Stimulated activated CD8-positive, alpha-beta memory T cell treated with anti-CD3 and anti-CD28 coated beads, Interleukin-7, amount 100 ng/mL, for 1 hour (primary cell): ENCODE data around the gene SIAH3.

ENCODE experiments used
- DNase-seq, 2 donors: peaks; one replicate each; pipeline ENCODE4 v3.0.0-alpha.2; 2020; ENCODE audit warnings: low read depth in 2 of 2

SIAH3 gene

DNA sequence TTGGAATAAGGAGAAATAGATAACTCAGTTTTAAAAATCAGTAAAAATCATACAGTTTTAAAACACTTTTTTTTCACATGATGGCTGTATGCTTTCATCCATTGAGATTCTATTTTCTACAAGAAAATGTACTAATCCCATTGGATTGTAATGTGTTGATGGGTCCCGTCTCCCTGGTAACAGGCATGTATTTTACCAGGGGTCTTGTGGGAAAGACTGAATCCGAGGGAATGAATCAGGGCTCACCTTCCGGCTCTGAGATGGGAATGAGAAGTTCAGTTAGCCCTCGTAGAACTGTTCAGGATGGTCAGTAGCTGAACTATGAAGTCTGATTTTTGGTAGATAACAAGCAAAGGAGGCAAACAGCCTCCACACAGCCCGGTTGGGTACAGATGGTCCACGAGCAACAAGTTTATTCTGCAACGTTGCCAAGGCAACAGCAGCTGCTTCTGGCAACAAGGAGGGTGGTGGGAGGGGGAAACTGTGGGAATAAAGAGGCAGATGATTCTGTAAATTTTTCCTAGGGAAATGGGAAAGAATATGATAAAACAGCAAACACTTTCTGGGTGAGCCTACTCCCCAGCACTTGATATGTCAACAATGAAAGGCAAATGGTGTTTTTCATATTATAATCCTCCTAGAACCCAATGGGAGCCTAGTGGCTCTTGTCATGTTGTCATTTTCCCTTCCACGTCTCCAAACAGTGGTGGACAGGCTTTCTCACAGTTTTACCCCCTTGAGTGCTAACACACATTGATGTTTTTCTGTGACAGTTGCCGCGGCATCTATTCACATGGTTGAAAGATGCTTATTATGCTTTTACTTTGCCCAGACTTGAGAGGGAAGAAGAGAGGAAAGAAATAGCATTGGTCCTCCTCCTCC is 12.4 kb upstream of the SIAH3 start:
- no peak for DNase-seq

DNA sequence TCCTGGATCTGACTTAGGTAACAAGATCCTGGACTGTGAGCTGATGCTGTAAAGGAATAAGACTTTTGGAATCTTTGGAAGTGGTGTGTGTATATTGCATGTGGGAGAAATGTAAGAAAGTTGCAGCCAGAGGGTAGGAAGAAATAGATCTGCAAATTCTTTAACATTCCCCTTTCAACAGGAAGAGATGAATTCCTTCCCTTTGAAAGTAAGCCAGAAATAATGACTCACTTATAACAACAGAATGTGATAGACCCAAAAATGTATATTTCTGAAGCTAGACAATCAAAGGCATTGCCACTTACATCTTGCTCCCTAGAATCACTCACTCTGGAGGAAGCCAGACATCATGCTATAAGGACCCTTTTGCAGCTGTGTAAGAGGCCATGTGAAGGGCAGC is 9.8 kb upstream of the SIAH3 start:
- DNase-seq = no peak

DNA sequence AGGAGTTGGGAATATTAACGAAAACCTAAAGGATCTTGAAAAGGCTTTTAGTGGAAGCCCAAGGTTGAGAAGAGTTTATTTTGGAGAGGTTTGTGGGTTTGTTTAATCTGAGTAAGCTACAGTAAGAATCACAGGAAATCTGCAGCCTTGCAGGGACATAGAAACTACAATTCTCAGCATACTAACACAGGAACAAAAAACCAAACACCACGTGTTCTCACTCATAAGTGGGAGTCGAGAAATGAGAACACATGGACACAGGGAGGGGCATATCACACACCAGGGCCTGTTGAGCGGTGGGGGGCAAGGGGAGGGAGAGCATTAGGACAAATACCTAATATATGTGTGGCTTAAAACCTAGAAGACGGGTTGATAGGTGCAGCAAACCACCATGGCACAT is 8.7 kb upstream of the SIAH3 start:
- DNase-seq = no peak

DNA sequence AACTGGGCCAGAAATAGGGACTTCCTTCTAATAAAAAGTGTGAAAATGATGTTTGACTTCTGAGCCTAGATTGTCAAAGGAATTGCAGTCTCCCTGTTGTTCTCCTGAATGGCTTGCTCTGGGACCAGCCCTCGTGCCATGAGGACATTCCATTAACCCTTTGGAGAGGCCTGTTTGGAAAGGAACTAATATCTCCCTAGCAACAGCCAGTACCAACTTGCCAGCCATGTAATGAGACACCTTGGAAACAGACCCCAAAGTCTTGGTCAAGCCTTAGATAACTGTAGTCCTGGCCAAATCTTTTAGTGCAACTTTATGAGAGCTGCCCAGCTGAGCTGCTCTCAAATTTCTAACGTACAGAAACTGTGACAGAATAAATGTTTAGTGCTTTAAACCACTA is 8.2 kb upstream of the SIAH3 start:
- no peak for DNase-seq

DNA sequence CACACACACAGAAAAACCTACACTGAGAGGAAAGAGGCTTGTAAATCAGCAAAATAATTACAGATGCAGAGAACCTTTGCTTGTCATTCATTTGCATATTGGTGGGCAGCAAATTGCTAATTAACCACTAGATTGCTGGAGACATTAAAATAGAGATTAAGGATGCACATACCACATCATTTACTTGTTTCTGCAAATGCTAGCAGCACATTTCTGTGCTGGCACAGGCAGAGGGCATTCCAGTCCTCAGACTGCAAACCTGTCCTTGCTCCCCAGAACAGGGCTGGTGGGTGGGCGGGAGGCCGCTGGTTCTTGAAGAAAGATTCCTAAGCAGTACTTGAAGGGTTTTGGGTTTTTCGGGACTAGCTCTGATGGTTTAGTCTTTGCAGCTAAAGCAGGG is 941 bp upstream of the SIAH3 start:
- DNase-seq = no peak

DNA sequence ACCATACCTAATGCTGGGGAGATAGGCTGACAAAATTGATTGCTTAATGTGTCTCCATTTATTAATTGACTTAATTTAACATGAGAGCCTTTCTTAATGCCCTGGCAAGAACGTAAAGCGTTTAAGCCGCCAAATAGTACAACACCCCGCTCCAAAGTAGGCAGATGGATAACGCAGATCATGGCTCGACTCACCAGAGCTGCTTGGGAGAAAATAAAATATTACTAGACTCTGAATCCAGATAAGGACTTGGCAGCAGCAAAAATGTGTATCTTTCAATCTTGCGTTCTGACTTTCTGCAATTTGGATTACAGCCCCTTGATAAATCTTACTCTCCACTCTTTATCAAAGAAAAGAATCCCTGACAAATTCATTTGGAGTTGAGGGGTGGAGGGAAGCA is 403 bp upstream of the SIAH3 start:
- DNase-seq = no peak

DNA sequence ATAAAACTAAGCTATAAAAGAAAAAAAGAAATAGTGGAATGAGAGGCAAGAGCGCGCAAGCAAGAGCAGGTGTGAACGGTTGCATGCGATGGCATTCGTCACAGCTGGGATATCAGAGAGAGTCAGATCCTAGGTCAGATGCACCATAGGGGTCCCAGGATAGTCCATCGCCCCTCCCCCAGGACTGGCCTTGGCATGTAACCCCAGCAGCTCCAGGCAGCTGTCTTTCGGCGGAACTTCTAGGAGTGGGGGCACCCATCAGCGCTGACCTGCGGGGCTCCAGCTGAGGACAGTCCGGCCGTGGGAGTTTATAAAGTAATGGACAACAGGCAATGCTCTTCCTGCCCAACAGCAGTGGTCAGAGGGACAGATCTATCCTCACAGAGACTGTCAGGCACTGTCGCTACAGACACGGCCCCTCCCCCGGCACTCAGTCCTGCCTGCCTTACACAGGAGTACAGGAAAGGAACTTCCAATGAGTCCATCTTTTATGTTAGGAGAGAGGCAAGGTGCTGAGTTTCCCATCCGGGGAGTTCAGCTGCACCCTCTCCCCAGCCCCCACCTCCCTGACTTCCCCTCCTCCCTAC is 1.4 kb downstream of the SIAH3 start:
- no peak for DNase-seq

DNA sequence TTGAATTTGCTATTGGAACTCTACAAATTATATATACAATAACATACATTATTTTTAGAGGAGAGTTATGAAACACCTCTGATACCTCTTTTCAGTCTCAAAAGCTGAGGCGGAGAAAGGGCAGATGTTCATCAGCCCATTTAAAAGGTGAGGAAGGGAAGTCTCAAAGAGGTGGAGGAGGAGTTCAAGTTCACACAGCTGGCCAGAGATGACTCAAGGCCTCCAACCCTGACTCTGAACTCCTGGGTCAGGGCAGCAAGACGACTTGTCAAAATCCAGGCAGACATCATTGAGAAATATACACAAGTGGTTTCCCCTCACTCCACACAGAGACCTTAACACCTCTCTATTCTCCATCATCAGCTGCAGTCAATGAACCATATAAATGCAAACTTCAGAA is 2.1 kb downstream of the SIAH3 start:
- DNase-seq = no peak

DNA sequence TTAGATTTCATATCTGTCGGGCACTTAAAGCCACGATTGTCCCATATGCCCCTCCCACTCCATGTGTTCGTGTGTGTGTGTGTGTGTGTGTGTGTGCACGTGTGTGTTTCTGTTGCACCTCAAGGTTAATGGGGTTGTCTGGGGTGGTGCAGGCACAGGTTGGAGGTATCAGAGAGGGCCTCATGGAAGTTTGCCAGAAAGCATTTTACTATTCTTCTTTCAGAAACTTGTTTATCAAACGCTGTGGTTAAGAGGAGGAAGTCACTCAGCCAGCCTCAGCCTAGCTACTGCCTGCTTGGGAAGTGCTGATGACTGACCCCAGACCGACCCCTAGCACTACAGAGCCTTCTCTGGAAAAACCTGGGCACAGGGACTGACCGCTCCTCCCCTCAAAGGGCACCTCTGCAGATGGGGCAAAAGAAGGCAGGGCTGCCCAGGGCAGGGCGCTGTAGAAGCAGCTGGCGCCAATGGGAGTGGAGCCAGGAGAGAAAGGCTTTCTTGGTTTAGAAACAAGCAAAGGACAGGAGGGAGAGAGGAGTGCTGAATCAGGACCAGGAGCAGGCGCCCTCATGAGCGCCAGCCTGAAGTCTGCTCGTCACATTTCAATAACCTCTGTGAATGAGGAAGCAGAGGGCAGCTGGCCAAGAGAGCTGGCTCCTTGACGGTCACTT is 3.9 kb downstream of the SIAH3 start:
- DNase-seq = no peak

DNA sequence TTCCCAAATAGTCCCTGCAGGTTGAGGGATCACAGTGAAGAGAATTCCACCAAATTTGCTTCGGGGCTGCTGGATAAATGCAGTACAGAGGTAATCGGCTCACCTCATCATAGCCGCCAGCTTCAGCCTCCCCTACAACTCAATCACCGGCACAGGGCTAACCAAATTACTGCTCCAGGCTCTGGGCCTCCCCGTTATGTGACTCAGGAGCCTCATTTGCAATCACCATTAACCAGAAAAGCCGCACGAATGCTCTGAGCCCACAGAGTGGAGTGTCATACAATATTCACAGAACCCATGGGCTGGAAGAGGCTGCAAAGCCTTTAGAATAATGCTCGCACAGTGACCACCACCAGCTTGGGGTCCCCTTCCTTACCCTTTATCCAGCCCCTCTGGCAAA is 4.9 kb downstream of the SIAH3 start:
- DNase-seq = no peak

DNA sequence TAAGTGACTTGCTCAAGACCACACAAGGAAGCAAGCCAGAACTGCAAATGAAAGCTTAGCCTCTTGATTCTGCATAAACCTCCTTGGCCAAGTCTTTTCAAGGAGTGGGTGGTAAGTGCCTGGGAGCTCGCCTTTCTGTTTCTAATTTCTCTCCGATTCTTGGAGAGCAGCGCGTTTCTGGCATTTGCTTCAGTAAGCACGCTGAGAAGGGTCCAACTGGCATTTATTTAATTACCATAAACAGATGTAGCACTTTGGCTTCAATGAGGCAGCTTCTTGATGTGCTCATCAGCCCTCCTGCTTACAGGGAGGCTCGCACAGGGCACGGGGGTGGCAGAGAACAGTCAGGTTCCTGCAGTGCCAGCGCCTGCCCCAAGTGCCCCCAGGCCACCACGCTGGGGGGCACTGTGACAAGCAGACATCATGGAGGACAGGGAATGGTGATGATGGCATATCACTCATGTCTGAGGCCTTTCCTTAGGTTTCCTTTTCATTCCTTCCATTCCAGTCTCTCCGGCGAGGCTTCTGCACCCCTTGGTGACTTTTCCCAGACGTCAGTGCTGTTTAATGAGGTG is 13.3 kb downstream of the SIAH3 start:
- DNase-seq = no peak

DNA sequence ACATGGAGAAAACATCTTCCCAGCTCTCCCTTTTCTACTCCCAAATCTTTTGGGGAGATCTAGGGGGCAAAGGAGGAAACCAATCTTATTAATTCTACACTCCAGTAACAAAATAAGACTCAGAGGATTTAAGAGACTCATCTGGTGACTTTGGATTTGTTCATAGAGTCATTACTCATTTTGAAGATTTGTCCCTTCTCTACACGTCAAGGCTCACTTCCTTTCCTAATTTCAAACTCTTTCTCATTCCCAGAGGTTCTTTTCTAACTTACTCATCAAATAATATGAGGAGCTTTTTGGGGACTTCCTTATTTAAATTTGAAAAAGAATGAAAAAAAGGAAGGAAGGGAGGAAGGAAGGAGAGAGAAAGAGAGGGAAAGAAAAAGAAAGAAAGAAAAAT is 14.4 kb downstream of the SIAH3 start:
- DNase-seq = no peak

DNA sequence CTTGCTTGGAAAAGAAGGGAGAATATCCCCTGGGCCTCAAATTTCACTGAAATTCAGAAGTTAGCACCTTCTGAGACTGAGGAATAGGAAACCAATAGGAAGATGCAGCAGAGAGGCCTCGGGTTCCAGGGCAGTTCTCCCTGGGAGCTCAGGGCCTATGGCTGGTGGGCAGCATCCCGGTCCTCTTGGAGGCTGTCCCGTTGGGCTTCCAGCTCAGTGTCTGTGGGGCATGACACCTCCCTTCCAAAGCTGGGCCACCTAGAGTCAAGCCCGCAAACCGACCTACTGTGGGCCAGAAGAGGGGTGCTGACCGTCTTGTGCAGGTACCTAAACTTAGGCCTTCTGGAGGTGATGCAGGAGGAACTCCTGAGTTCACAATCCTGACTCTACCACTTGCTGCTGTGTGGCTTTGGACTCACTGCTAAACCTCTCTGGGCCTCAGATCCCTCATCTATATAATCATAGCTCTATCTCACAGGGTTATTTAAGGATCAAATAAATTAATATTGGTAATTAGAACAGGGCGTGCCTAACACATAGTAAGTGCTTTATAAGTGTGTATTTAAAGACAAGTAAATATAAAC is 17.1 kb downstream of the SIAH3 start:
- no peak for DNase-seq

DNA sequence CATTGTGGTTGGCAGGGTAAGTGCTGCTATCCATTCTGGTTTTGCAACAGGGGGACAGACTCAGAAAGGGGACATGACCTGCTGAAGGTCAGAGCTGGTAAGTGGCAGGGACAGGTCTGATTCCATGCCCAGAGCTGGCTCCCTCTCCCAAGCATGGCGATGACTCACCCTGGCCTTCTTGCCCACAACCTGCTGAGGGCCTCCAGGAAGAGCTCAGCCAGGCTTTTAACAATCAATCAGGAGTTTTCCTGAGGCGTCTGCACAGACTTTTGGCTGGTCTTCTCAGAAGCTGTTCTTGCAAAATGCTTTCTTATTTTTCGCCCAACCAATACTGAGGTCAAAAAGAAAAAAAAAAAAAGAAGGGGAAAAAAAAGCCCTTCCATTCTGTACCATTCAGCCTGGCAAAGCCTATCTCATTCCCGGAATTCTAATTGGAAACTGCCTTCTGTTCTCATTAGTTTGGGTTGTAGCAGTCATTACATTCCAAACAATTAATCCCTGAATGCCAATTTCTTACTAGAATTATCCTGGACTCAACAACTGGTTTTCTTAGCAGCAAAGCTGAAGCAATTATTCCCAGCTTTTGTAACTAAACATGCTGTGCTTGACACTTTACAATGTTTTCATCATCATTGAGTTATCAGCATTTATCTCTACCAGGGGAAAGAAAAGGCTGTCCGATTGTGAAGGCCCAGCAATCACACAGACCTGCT is 17.7 kb downstream of the SIAH3 start:
- no peak for DNase-seq

DNA sequence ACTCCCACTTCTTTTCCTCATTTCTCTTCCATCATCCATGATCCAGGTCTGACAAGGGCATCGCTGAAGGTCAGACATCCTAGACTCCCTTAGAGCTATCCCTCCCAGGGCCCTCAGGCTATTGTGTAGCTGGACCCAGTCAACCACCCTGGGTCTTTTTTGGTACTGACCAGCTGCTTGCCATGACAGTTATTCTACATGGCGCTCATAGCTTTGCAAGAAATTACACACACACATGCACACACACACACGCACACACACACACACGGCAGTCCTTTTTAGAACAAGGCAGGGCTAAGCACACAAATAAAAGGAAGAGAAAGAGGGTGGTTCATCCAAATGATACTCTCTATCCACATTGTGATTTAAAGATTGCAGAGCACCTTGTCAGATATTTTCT is 18.3 kb downstream of the SIAH3 start:
- no peak for DNase-seq

DNA sequence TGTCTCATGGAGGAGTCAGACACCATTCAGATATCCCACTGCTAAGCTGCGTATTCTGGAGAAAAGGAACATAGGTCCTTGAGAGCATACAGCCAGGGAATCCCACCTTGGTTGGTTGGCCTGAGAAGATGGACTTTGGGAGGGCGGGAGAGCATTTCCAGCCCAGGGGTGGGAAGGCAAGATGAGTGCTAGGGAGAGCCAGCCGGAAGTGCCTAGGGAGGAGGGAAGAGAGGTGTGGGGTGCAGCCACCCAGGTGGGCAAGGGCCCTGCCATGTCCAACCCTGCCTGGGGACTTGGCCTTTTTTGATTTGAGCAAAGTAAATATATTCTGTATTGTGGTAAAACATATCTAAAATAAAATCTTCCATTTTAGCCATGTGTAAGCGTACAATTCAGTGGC is 19.7 kb downstream of the SIAH3 start:
- no peak for DNase-seq

DNA sequence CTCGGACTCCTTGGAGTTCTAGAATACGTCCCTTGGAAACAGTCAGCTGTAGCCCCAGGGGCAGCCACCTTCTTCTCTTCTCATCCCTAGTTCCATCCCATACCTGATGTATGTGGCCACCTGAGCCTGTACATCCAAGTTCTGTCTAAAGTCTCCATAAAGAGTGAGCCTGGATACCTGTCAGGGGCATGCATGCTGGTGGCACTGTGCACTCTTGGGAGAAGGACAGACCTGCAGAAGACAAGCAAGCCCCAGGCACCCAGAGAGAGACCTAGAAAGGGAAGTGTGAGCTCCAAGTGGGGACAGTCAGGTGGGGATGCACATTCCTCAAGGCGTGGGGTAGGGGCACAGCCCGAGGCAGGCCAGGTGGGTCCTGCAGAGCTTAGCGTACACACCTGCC is 21.4 kb downstream of the SIAH3 start:
- DNase-seq = no peak

DNA sequence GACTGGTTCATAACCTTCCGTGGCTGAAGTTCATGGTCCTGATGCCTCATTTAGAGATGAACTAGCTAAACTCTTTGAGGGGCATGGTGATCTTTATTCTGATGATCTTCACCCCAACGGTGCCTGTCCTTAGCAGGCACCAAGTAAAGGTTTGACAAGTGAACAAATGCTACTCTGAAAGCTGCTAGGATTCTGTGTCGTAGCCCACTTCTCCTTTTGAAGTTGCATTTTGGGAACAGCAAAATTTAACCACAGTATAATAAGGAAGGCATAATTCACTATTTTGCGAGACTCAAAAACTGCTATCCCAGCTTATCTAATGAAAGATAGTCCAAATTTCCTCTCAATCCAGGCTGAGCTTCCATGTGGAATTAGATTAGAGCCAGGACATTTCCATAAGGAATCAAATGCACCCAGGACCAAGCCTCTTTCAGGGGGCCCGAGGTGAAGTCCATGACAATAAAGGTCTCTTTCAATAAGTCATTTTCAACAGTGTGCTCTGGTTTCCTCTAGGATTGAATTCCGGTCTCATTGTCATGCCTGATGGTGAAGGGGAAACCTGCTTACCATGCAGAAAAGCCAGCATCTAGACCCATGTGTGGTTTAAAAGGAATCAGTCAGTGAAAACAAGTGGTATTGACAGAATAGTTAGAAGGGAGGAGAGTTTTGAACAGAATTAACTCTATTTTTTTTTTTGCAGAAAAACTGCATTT is 23.1 kb downstream of the SIAH3 start:
- no peak for DNase-seq

DNA sequence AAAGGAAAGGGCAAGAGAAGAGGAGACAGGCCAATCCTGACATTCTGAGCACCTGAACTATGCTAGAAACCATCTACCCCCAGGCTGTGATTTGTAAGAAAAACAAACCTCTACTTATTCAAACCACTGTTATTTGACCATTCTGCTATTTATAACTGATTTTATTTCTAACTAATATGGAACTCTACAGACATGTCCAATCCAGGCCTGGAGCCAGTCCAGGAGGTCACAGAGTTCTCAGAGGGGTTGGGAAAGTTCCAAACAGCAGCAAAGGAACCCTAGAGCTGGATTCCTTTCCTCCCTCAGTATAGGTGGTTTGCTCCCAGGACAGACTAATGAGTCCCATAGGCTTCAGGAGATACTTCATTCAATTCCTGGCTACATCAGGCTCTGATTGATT is 24.2 kb downstream of the SIAH3 start:
- DNase-seq = no peak

DNA sequence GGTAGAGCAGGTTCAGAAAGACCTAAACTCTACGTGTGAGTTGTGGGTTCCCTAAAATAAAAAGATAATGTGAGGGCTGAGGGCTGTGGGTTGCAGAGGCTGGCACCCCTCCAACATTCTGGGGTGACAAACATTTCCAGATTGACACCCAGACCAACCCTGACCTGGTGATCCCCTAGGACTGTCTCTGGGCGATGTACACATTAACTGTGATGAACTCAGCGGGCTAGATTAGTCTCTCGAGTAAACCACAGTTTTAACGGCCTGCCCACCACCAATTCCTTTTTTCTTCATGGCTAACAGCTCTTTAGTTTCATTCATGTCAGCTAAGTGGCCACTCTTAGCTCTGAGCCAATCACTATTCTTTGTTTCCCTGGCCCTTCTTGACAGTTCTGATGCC is 24.8 kb downstream of the SIAH3 start:
- no peak for DNase-seq

DNA sequence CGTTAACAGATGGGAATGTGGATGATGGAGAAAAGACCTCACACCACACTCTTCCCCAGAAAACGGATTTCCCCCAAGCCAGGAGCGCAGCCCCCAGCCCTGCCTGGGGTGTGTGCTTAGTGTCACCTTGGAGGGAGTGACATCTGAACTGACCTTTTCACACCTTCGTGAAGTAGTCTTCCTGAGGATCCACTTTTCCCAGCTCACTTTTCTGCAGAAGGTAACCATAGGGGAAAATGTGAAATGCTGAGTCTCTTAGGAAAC is 26.2 kb downstream of the SIAH3 start:
- no peak for DNase-seq
